Measurements from ENCODE around the gene CLSTN1. TPM values are rescaled to one million over a fixed set of nuclear protein-coding genes. Genes with fewer than 3 reads are reported as not detected.

CLSTN1 gene
- total and polyA plus RNA-seq, 2 of the 8 experiments (the other 6 are each of a cell fraction or from before 2014, with no cell fraction given): 34.2 to 97.4 TPM

GRCh38 chr1:9699361-9699760 is 124.4 kb downstream of the CLSTN1 start (continued):
- TF ChIP-seq RAD21 (IDR thresholded peaks at IDR 0.05 in 1 of 2, conservative IDR thresholded peaks at IDR 0.05 in 1 of 2; ENCODE audit: low read depth in 2 of 2, low read length in 2 of 2) (no peak), SP2 (IDR thresholded peaks at IDR 0.05; ENCODE audit: low read length) (no peak), SP4 (IDR thresholded peaks at IDR 0.05; ENCODE audit: low read length) (no peak), JUN (IDR thresholded peaks at IDR 0.05; ENCODE audit: low read depth, low read length) (no peak), HDAC2 (IDR thresholded peaks at IDR 0.05; ENCODE audit: borderline replicate concordance in 1 of 2, low read depth in 2 of 2, low read length in 2 of 2) (no peak)

All from H1 (cell line).